GM19468 (cell line): ENCODE data around the gene HLA-DRB5.
"Not testable (repeated sequence)": the region's sequence is repeated elsewhere in the genome, so short reads cannot be mapped to it uniquely, and the experiment has no call there.

ENCODE experiments used
- ATAC-seq: cut with Tn5 transposase; IDR thresholded peaks from one replicate; pipeline ENCODE4 v1.9.1; 2021; ENCODE audit warnings: mild to moderate bottlenecking, moderate library complexity, moderate number of reproducible peaks; ENCODE audit not compliant: unreplicated experiment; ENCODE audit errors: extremely low read depth

Gene HLA-DRB5

GRCh38 chr6:32529697-32530430 is at the start of gene HLA-DRB5:
TSS of gene HLA-DRB5 (minus strand) at chr6:32530287. CDS start at chr6:32530224, 63 bp downstream.
- ATAC-seq: peak; percentile 39

DNA sequence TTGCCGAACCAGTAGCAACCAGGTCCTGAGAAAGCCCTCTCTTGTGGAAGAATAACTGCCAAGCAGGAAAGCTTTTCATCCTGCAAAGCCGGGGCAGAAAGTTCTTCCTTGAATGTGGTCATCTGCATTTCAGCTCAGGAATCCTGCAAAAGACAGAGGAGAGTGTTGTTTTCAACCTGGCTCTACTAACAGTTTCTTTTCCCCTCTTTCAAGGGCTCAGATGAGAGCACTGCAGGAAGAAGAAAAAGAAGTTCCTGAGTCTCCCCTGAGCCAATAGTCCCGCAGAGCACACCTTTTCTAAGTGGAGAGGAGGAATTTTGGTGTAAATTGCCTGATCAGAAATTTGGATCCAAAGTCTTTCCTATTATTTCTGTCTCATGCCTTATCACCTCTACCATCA is 48.9 kb upstream of the HLA-DRB5 start:
- ATAC-seq: no peak

DNA sequence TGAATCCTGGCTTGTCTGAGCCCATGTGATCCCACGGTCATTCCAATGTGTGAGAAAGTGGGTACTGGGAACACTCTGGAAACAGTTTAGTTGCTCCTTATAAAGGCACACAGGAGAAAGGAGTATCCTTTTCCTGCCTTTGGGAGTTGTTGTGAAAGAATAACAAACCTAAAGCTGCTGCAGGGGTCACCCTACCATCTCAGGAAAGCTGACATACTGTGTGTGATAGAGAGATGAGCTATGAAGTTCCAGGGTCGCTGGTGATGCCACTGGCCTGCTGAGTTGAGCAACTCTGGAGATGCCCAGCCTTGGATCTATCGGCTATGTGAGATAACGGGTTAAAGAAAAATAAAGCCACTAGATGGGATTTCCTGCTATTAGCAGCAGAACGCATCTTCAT is 47.4 kb upstream of the HLA-DRB5 start:
- not testable (repeated sequence) for ATAC-seq

GRCh38 chr6:32576250-32576649 is 46.2 kb upstream of the HLA-DRB5 start:
- no peak for ATAC-seq

DNA sequence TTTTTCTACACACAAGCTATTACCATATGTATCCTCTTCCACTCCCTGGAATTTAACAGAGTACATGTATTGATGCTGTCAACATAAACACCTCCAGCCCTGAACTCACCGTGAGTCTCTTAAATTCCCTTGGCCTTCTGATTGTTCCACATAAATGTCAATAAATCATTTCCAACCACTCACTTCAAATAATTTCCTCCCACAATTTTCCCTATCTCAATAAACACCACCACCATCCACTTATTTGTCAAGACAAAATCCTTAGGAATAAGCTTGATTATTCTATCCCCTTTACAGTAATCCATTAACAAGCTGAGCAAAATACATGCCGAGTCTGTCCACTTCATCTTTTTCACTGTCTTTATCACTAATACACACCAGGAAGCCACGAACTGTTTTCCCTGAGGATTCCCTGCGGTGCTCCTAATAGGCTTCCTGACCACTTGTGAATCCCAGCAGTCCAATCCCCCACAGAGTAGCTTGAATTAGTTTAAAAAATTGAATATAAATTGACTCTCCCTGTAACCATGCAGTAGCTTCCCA is 40.3 kb upstream of the HLA-DRB5 start:
- no peak for ATAC-seq

GRCh38 chr6:32568561-32568960 is 38.5 kb upstream of the HLA-DRB5 start:
- ATAC-seq: no peak

DNA sequence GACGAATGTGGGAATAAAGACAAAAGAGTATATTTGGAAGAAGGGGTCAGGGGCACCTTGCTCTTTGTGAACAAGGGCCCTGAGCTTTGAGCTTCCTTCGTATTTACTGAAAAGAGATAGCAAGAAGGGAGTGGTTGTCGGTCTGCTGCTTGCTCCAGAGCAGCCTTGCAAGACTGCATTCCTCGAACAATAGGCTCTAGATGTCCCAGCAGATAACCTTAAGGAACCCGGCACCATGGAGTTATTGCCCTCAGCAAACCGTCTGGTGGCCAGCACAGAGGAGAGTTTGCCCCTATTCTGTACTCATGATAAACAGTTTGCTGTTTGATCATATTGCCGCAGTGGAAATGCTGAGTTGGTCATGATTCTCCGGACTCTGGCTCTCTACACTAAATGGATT is 36.9 kb upstream of the HLA-DRB5 start:
- no peak for ATAC-seq

- ATAC-seq: no peak
Observed at GRCh38 chr6:32565511-32565910, 35.4 kb upstream of the HLA-DRB5 start.

DNA sequence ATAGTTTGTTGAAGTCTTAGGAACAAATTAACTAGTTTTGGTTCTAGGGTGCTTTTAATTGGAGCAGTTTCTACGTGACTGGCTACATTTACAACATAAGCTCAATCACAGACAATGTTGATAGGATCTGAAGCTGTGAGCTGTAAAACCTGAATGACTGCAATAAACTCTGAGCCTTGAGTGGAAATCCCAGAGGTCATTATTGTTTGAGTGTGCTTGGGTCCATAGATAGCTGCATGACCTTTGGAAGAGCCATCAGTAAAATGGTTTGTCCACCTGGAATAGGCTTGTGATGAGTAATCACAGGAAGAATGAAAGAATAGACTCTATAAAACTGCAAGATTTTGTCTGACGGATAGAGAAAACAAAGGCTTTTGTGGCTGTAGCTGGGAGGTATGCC is 32.9 kb upstream of the HLA-DRB5 start:
- ATAC-seq: no peak

- ATAC-seq: no peak
Observed at GRCh38 chr6:32559747-32560146, 29.7 kb upstream of the HLA-DRB5 start.

DNA sequence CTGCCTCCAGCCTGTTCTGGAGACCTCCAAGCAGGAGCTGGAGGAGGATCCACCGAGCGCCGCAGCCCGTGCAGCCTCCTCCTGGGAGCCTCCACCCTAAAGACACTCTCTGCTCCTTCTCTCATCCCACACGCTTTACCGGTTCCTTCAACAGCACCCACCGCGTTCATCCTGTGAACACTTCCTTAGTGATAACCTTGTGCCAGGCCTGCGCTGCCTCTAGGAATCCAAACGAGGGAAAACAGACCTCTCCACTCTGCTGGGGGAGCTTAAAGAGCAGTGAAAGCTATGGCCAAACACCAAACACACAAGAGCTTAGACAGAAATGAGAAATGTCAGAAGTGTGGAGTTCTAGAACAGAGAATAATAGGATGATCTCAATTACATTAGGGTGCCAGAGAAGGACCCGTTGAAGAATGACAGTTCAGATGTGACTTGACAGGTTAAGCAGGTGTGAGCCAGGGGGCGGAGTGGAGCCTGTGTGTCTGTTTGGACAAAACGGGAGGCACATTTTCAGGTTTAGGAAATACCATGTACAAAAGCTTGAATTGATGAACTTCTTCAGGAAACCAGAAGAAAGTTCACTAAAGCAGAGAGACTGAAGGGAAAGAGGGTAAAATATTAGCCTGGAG is 28.5 kb upstream of the HLA-DRB5 start:
- ATAC-seq: no peak

DNA sequence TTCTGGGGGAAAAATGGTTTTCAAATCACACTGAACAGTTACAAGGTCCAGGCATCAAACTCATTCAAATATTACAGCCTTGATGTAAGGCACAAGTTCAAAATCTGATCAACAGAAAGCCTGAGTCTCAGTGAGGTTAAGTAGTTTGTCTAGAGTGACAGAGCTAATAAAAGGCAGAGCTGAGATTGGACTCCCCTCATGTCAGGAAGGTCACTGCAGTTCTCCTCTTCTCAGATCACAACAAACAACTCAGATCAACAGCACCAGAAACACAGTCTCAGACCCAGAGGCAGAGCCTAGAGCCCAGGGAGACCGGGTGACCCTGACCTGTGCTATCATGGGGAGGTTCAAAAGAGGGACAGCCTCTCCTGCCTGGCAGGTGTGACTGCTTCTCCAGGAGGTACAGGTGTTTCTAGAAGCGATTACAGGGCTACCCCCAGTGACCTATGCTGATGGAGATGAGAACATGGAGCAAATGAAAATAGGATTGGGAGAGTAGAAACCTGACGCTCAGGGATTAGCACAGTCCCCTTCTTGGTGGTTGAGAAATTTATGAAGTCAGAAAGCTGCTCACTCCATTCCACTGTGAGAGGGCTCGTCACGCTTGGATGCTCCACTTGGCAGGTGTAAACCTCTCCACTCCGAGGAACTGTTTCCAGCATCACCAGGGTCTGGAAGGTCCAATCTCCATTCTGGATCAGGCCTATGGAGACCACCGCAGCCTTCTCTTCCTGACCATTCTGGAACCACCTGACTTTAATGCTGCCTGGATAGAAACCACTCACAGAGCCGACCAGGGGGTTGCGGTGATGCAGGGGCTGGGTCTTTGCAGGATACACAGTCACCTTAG is 24.3 kb upstream of the HLA-DRB5 start:
- no peak for ATAC-seq

- no peak for ATAC-seq
Observed at GRCh38 chr6:32553037-32553742, 23.1 kb upstream of the HLA-DRB5 start.

GRCh38 chr6:32551410-32551809 is 21.3 kb upstream of the HLA-DRB5 start:
- no peak for ATAC-seq

- ATAC-seq: no peak
Observed at GRCh38 chr6:32539839-32540238, 9.8 kb upstream of the HLA-DRB5 start.

DNA sequence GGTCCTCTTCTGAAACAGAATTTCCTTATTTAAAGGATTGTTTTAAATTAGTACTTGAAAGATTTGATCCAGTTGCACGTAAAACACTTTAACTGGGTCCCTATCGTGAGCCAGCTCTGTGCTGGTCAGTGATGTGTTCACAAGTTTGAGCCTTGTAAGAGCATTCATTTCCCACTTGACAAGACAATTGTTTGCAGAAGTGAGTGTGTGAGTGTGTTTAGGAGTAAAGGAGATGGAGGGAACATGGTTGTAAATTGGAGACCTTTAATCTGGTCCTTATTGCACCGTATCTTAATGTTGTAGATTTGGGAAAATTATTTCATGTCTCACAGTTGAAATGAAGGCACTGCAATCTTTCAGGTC is 325 bp upstream of the HLA-DRB5 start:
- peak; percentile 26 for ATAC-seq

- ATAC-seq: no peak
Observed at GRCh38 chr6:32522302-32523047, 7.6 kb downstream of the HLA-DRB5 start.

DNA sequence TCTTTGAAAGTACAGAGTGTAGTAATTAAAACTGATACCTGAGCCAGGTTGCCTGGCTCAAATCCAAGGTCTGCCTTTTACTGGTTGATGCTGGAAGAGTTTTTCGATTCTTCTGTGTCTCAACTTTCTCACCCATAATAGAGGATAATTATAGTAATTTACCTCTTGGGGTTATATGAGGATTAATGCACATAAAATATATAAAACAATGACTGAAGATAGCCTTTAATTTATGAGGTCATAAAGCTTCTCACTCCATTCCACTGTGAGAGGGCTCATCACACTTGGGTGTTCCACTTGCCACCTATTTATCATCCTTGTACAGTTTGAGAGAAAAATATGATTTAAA is 10.2 kb downstream of the HLA-DRB5 start:
- ATAC-seq: no peak

DNA sequence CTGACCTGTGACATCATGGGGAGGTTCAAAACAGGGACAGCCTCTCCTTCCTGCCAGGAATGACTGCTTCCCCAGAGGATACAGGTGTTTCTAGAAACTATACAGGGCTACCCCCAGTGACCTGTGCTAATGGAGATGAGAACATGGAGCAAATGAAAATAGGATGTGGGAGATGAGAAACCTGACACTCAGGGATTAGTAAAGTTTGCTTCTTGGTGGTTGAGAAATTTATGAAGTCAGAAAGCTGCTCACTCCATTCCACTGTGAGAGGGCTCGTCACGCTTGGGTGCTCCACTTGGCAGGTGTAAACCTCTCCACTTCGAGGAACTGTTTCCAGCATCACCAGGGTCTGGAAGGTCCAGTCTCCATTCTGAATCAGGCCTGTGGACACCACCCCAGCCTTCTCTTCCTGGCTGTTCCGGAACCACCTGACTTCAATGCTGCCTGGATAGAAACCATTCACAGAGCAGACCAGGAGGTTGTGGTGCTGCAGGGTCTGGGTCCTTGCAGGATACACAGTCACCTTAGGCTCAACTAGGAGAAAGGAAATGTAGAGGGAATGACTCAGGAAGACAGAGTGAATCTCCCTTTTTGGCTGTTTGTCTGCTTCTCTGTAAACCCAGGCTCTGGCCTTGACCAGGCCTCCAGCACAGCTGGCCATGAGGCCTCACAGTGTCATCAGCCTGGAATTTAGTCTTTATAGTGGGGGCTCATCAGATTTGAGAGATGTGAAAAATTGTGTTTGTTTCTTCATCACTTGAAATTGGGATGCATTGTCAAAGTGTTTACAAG is 10.8 kb downstream of the HLA-DRB5 start:
- no peak for ATAC-seq
